ENCODE measurements around the gene SULF2.

DNA sequence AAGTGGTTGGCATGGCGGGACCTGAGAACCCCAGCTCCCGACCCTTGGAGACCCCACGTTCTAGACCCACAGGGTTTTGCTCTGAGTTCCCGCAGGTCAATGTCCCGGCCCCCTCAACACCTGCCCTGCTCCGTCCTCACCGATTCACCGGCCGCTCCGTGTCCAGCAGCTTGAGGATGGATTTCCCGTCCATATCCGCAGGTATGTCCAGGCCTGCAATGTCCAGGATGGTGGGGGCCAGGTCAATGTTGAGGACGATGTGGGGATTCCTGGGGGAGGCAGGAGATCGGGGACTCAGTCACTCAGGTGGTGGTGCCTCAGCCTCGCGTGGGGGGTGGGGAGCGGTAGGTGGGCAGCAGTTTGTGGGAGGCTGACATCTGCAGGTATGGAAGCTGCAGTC, 106.7 kb downstream of the SULF2 start:
- TF ChIP-seq, protein P1, sequence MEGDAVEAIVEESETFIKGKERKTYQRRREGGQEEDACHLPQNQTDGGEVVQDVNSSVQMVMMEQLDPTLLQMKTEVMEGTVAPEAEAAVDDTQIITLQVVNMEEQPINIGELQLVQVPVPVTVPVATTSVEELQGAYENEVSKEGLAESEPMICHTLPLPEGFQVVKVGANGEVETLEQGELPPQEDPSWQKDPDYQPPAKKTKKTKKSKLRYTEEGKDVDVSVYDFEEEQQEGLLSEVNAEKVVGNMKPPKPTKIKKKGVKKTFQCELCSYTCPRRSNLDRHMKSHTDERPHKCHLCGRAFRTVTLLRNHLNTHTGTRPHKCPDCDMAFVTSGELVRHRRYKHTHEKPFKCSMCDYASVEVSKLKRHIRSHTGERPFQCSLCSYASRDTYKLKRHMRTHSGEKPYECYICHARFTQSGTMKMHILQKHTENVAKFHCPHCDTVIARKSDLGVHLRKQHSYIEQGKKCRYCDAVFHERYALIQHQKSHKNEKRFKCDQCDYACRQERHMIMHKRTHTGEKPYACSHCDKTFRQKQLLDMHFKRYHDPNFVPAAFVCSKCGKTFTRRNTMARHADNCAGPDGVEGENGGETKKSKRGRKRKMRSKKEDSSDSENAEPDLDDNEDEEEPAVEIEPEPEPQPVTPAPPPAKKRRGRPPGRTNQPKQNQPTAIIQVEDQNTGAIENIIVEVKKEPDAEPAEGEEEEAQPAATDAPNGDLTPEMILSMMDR (conservative IDR thresholded peaks at IDR 0.05; ENCODE audit: low read depth, low read length) = no peak
- no peak for TF ChIP-seq EZH2 (IDR thresholded peaks at IDR 0.05; ENCODE audit: borderline replicate concordance, low read depth, low read length, poor library complexity, severe bottlenecking)
